GM19043 (cell line): Measurements from ENCODE around the gene BTAF1.

Source experiments
- ATAC-seq: cut with Tn5 transposase; IDR thresholded peaks from one replicate; pipeline ENCODE4 v1.9.1; 2021; ENCODE audit warnings: low read depth; ENCODE audit not compliant: unreplicated experiment

Gene BTAF1

GRCh38 chr10:92042541-92042940, 119.0 kb downstream of the BTAF1 start:
- ATAC-seq = no peak

GRCh38 chr10:92045641-92046106, 122.1 kb downstream of the BTAF1 start:
- no peak for ATAC-seq

GRCh38 chr10:92047215-92047614, 123.6 kb downstream of the BTAF1 start:
- ATAC-seq = no peak

- ATAC-seq = no peak
Measured at GRCh38 chr10:92052088-92052487, 128.5 kb downstream of the BTAF1 start.

GRCh38 chr10:92052741-92053140, 129.2 kb downstream of the BTAF1 start:
- no peak for ATAC-seq

- no peak for ATAC-seq
Measured at GRCh38 chr10:92054807-92055206, 131.2 kb downstream of the BTAF1 start.

- ATAC-seq = no peak
Measured at GRCh38 chr10:92062273-92062672, 138.7 kb downstream of the BTAF1 start.

- no peak for ATAC-seq
Measured at GRCh38 chr10:92064506-92064905, 140.9 kb downstream of the BTAF1 start.

- no peak for ATAC-seq
Measured at GRCh38 chr10:92066386-92066785, 142.8 kb downstream of the BTAF1 start.

- ATAC-seq = no peak
Measured at GRCh38 chr10:92068900-92069299, 145.3 kb downstream of the BTAF1 start.

GRCh38 chr10:92074126-92074887, 150.7 kb downstream of the BTAF1 start:
- no peak for ATAC-seq

- no peak for ATAC-seq
Measured at GRCh38 chr10:92075829-92076228, 152.3 kb downstream of the BTAF1 start.

GRCh38 chr10:92076722-92077121, 153.2 kb downstream of the BTAF1 start:
- ATAC-seq = no peak

- ATAC-seq = no peak
Measured at GRCh38 chr10:92079003-92079402, 155.4 kb downstream of the BTAF1 start.
